Activated CD4-positive, alpha-beta T cell treated with anti-CD3 and anti-CD28 coated beads, Interleukin-2, amount 50 U/mL, for 16 hours (primary cell): ENCODE measurements around the gene SSC5D.
"Not testable (repeated sequence)": the region's sequence is repeated elsewhere in the genome, so short reads cannot be mapped to it uniquely, and the experiment has no call there.

Experiments used
- DNase-seq: peaks from one replicate; pipeline ENCODE4 v3.0.0-alpha.2; 2020

Gene SSC5D

GRCh38 chr19:55488986-55489710 lies 912 bp downstream of the SSC5D start:
- no peak for DNase-seq

GRCh38 chr19:55489711-55490477 lies 1.7 kb downstream of the SSC5D start:
- DNase-seq = no peak

GRCh38 chr19:55490478-55491432 lies 2.5 kb downstream of the SSC5D start:
- no peak for DNase-seq

- DNase-seq = no peak
Observed at GRCh38 chr19:55491546-55492360, 3.5 kb downstream of the SSC5D start.

GRCh38 chr19:55492362-55492944 lies 4.2 kb downstream of the SSC5D start:
- no peak for DNase-seq

GRCh38 chr19:55493052-55493644 lies 4.9 kb downstream of the SSC5D start:
- no peak for DNase-seq

GRCh38 chr19:55493645-55494171 lies 5.5 kb downstream of the SSC5D start:
- DNase-seq = no peak

GRCh38 chr19:55494172-55494761 lies 6.0 kb downstream of the SSC5D start:
- DNase-seq = no peak

- DNase-seq = no peak
Observed at GRCh38 chr19:55495646-55496349, 7.6 kb downstream of the SSC5D start.

- not testable (repeated sequence) for DNase-seq
Observed at GRCh38 chr19:55496820-55497219, 8.6 kb downstream of the SSC5D start.

GRCh38 chr19:55497763-55498162 lies 9.5 kb downstream of the SSC5D start:
- DNase-seq = no peak

GRCh38 chr19:55498246-55498840 lies 10.1 kb downstream of the SSC5D start:
- no peak for DNase-seq

- DNase-seq = no peak
Observed at GRCh38 chr19:55500368-55500952, 12.2 kb downstream of the SSC5D start.

- no peak for DNase-seq
Observed at GRCh38 chr19:55502197-55502952, 14.1 kb downstream of the SSC5D start.

- no peak for DNase-seq
Observed at GRCh38 chr19:55503157-55503501, 14.9 kb downstream of the SSC5D start.

GRCh38 chr19:55503502-55504251 lies 15.4 kb downstream of the SSC5D start:
- DNase-seq = peak; percentile 94

GRCh38 chr19:55504252-55504603 lies 16.0 kb downstream of the SSC5D start:
- no peak for DNase-seq

- DNase-seq = no peak
Observed at GRCh38 chr19:55504981-55505380, 16.7 kb downstream of the SSC5D start.
